ENCODE results near the gene USPL1. TPM values are rescaled to one million over a fixed set of nuclear protein-coding genes. Genes with fewer than 3 reads are reported as not detected.

Gene USPL1
- total RNA-seq, 1 donor: 11.6 TPM

GRCh38 chr13:30629527-30629926 lies 11.8 kb downstream of the USPL1 start:
- no peak overlapping the region for H3K4me3 ChIP-seq (ENCODE audit: insufficient read depth, low read length)
- H3K4me1 ChIP-seq (ENCODE audit: insufficient read depth, low read length): no peaks in the 10 kb centered on the region
- no peak for DNase-seq (ENCODE audit: insufficient read length, low spot score, missing footprints)
- H3K79me2 ChIP-seq (ENCODE audit: insufficient read depth, low read length): peaks cover 79% of the 10 kb centered on the region
- H3K9me3 ChIP-seq (ENCODE audit: low read depth, low read length): no peaks in the 10 kb centered on the region
- no peak overlapping the region for H2AFZ ChIP-seq (ENCODE audit: low read length)
- TF ChIP-seq CTCF (IDR thresholded peaks at IDR 0.05; ENCODE audit: extremely low read depth, low read depth, low read length): no peak
- no peak overlapping the region for H3K4me2 ChIP-seq (ENCODE audit: insufficient read depth, low read length)
- H3K27ac ChIP-seq (ENCODE audit: low read depth, low read length): no peak overlapping the region
- peaks cover 55% of the 10 kb centered on the region for H3K36me3 ChIP-seq (ENCODE audit: insufficient read depth, low read length)
- peaks cover 11% of the 10 kb centered on the region for H4K20me1 ChIP-seq (ENCODE audit: insufficient read depth, low read length)
- H3K27me3 ChIP-seq (ENCODE audit: insufficient read depth, low read length): no peaks in the 10 kb centered on the region

GRCh38 chr13:30633861-30634260 lies 16.1 kb downstream of the USPL1 start:
- Histone ChIP-seq H2AFZ (ENCODE audit: low read length) (no peak overlapping the region), H4K20me1 (ENCODE audit: insufficient read depth, low read length) (peaks cover 24% of the 10 kb centered on the region), H3K27ac (ENCODE audit: low read depth, low read length) (no peak overlapping the region), H3K9me3 (ENCODE audit: low read depth, low read length) (no peaks in the 10 kb centered on the region), H3K4me3 (ENCODE audit: insufficient read depth, low read length) (no peak overlapping the region), H3K4me2 (ENCODE audit: insufficient read depth, low read length) (no peak overlapping the region), H3K27me3 (ENCODE audit: insufficient read depth, low read length) (no peaks in the 10 kb centered on the region), H3K4me1 (ENCODE audit: insufficient read depth, low read length) (peaks cover 4% of the 10 kb centered on the region), H3K36me3 (ENCODE audit: insufficient read depth, low read length) (peaks cover 45% of the 10 kb centered on the region), H3K79me2 (ENCODE audit: insufficient read depth, low read length) (peaks cover 90% of the 10 kb centered on the region)
- DNase-seq (ENCODE audit: insufficient read length, low spot score, missing footprints): no peak
- no peak for TF ChIP-seq CTCF (IDR thresholded peaks at IDR 0.05; ENCODE audit: extremely low read depth, low read depth, low read length)

GRCh38 chr13:30634838-30635237 lies 17.1 kb downstream of the USPL1 start:
- Histone ChIP-seq H4K20me1 (ENCODE audit: insufficient read depth, low read length) (peaks cover 23% of the 10 kb centered on the region), H2AFZ (ENCODE audit: low read length) (no peak overlapping the region), H3K9me3 (ENCODE audit: low read depth, low read length) (no peaks in the 10 kb centered on the region), H3K27ac (ENCODE audit: low read depth, low read length) (no peak overlapping the region), H3K27me3 (ENCODE audit: insufficient read depth, low read length) (no peaks in the 10 kb centered on the region), H3K79me2 (ENCODE audit: insufficient read depth, low read length) (peaks cover 80% of the 10 kb centered on the region), H3K4me3 (ENCODE audit: insufficient read depth, low read length) (no peak overlapping the region), H3K36me3 (ENCODE audit: insufficient read depth, low read length) (peaks cover 36% of the 10 kb centered on the region), H3K4me2 (ENCODE audit: insufficient read depth, low read length) (no peak overlapping the region), H3K4me1 (ENCODE audit: insufficient read depth, low read length) (peaks cover 12% of the 10 kb centered on the region)
- no peak for TF ChIP-seq CTCF (IDR thresholded peaks at IDR 0.05; ENCODE audit: extremely low read depth, low read depth, low read length)
- DNase-seq (ENCODE audit: insufficient read length, low spot score, missing footprints): no peak

- Histone ChIP-seq H4K20me1 (ENCODE audit: insufficient read depth, low read length) (peaks cover 22% of the 10 kb centered on the region), H3K36me3 (ENCODE audit: insufficient read depth, low read length) (peaks cover 29% of the 10 kb centered on the region), H3K4me2 (ENCODE audit: insufficient read depth, low read length) (no peak overlapping the region), H3K79me2 (ENCODE audit: insufficient read depth, low read length) (peaks cover 75% of the 10 kb centered on the region), H3K27ac (ENCODE audit: low read depth, low read length) (no peak overlapping the region), H3K27me3 (ENCODE audit: insufficient read depth, low read length) (no peaks in the 10 kb centered on the region), H2AFZ (ENCODE audit: low read length) (no peak overlapping the region), H3K9me3 (ENCODE audit: low read depth, low read length) (no peaks in the 10 kb centered on the region), H3K4me1 (ENCODE audit: insufficient read depth, low read length) (peaks cover 16% of the 10 kb centered on the region), H3K4me3 (ENCODE audit: insufficient read depth, low read length) (no peak overlapping the region)
- DNase-seq (ENCODE audit: insufficient read length, low spot score, missing footprints): no peak
- no peak for TF ChIP-seq CTCF (IDR thresholded peaks at IDR 0.05; ENCODE audit: extremely low read depth, low read depth, low read length)
Measured at GRCh38 chr13:30638301-30638700, 20.6 kb downstream of the USPL1 start.

All from osteoblast (primary cell).